ENCODE results near the gene TSSK3.

Gene TSSK3

DNA sequence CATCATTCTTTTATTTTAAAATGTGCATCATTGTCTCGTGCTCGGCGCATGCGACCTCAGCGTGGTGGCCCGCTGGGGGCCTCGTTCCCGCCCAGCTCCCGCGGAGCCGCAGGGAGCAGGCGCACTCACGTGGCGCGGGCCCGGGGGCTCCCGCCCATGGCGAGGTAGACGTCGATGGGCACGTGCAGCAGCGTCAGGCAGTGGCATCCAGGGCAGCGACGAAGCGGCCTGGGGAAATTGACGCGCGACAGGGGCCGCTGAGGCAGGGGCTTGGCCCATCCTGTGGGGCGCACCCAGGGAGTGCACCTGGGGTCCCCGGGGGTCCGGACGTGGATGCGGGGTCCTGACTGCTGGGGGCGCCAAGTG lies 1.0 kb upstream of the TSSK3 start:
- H3K4me3 ChIP-seq (ENCODE audit: low read depth, low read length): no peak overlapping the region

DNA sequence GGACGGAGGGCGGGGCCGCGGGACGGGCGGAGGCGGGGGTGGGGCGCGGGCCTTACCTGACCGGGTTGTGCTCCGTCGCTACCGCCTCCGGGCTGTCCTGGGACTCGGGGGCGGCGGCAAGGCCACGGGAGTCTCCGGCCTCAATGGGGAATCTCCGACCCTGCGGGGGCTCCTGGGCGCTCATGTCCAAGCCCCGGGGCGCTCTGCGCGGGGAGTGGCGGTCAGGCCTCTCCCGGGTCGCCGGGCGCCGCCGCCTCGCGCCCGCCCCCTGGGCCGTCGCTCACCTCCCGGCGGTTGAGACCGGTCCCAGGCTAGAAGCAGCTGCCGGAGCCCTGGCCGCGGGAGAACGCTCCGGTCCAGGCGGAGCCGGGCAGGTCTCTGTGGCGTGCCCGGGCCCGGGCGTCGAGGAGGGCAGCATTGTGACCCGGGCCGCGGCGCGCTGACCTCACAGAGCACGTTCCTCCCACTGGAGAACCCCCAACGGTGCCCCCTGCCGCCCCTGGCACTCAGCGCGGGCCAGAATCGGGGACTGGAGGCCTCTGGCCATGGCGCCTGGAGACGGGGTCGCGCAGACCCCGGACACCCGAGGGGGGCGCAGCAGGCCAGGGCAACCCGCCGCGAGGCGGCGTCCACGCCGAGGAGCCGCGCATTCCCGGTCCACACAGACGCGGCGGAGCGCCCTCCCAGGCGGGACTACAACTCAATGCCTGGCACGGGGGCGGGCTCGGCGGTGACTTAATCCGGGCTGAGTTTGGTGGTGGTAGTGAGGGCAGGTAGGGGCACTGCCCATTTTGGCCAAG lies 465 bp upstream of the TSSK3 start:
- H3K4me3 ChIP-seq (ENCODE audit: low read depth, low read length): peak overlapping the region; percentile 24

DNA sequence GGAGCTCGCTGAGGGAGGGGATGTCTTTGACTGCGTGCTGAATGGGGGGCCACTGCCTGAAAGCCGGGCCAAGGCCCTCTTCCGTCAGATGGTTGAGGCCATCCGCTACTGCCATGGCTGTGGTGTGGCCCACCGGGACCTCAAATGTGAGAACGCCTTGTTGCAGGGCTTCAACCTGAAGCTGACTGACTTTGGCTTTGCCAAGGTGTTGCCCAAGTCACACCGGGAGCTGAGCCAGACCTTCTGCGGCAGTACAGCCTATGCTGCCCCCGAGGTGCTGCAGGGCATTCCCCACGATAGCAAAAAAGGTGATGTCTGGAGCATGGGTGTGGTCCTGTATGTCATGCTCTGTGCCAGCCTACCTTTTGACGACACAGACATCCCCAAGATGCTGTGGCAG lies 1.4 kb downstream of the TSSK3 start:
- no peak overlapping the region for H3K4me3 ChIP-seq (ENCODE audit: low read depth, low read length)

DNA sequence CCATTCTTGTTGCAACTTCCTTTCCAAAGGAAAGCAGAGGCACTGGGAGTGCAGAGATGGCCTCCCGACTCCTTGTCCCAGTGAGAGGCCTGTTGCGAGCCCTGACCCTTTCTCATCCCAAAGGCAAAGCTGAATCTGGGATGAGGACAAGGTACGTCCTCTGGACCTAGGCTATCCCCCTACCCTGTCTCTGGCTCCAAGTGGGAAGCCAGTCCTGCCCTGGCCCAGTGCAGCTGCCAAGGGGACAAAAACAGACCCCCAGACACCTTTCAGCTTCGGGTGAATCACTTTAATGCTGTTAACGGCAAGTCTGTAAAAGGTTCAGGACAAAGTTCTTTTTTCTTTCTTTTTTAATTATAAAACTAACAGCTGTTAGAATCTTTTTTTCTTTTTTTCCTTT lies 2.5 kb downstream of the TSSK3 start:
- no peak overlapping the region for H3K4me3 ChIP-seq (ENCODE audit: low read depth, low read length)

DNA sequence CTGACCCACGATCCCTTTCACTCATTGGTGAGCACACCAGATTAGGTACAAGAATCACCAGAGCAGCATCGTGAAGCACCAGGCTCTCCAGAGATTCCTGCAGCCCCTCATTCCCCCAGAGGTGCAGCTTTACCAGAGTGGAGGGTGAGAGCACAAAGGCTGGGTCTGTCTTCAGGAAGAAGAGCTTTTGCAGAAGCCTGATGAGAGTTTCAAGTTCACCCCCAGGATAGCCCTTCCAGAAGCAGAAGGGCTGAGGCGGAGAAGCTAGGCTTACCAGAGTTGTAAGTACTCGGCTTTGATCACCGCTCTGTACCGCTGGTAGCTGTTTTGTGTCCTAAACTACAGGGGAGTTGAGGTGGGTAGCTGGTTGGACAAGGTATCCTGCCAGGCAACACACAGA lies 3.1 kb downstream of the TSSK3 start:
- H3K4me3 ChIP-seq (ENCODE audit: low read depth, low read length): no peak overlapping the region

DNA sequence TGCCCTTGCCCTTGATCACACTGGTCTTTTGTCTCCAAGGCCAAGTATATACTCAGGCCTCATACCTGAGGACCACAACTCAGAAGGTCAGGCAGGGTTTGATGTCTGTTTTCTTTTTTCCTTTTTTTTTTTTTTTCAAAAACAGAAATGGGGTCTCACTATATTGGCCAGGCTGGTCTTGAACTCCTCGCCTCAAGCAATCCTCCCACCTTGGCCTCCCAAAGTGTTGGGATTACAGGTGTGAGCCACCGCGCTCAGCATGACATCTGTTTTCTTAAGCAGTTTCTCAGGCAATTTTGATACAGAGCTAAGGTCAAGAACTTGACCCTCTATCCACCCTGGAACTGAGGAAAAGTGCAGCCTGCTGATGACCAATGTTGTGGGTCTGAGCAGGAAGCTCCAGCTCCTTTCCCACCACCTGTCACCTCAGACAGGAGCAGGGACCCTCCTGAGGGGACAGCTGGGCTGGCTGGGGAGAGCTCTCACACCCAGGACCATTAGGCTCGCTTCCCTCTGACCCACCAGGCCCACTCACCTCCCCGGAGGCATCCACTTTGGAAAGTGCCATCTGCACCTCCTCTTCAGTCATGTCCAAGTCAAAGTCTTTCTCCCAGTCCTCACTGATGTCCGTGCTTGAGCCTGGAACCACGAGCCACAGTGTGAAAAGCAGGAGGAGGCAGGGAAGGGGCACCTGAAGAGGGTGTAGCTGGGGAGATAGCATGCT lies 5.7 kb downstream of the TSSK3 start:
- no peak overlapping the region for H3K4me3 ChIP-seq (ENCODE audit: low read depth, low read length)

DNA sequence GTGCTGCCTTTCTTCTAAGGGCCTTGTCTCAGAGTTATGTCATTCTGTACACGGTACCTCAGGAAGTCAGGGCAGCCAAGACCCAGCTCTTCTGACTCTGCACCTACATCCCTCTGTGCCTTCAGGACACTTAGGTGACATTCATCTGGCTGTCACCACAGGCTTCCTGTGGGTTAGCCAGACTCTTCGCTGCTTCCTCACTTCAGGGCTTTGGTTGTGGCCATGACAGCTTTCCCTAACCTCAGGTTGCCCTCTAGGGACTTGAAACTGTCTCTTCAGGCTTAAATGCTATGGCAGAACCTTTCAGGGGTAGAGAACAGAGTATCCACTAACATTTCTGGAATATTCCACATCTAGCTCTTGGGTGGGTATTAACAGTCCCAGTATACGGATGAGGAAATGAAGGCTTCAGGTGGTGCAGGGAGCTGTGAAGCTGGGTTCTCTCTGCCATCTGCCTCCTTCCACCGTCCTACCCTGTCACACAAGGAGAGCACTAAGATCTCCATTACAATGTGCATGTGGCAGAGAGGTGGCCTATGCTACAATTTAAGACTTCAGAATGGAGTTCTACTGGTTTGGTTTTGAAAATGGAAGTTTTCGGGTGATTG lies 9.9 kb downstream of the TSSK3 start:
- H3K4me3 ChIP-seq (ENCODE audit: low read depth, low read length): no peak overlapping the region

DNA sequence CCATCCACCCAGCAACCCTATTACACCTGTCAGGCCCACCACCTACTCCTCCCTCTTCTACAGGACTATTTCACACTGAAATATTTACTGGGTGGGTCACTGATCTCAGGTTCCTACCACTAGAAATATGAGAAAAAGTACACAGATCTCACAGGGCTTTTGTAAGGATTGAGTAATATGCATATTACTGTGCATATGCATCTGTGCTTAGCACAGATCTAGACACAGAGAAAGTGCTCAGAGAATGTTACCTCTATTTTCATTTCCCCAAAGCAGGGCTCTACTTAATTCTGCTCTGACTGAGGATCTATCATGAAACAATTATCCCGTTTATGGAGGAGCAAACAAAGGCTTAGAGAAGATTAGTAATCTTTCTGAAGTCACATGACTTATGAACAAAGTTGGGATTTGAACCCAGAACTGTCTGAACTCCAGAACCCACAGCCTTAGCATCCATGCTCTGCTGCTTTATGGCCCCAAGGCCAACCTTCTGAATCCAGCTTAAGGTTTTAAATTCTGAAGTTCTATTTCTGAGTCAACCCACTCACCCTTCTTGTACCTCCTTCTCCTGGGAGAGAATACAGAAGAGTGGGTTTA lies 11.8 kb downstream of the TSSK3 start:
- no peak overlapping the region for H3K4me3 ChIP-seq (ENCODE audit: low read depth, low read length)

DNA sequence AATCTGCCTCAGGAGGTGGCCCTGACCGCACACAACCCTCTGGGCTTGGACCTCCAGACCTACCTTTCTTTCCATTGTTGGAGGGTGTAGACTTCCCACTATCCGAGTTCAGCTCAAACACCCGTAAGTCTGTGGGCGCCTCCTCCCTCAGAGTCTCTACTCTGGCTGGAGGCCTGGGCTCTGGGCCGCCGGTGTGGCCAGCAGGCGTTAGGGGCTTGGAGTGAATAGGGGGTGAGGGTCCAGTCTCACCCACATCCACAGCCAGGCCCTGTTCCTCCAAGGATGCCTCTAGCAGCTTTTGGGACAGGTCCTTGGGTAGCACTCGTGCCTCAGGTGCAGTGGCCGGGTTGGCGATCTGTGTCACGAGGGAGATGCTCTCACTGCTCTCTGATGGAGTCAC lies 13.9 kb downstream of the TSSK3 start:
- H3K4me3 ChIP-seq (ENCODE audit: low read depth, low read length): no peak overlapping the region

DNA sequence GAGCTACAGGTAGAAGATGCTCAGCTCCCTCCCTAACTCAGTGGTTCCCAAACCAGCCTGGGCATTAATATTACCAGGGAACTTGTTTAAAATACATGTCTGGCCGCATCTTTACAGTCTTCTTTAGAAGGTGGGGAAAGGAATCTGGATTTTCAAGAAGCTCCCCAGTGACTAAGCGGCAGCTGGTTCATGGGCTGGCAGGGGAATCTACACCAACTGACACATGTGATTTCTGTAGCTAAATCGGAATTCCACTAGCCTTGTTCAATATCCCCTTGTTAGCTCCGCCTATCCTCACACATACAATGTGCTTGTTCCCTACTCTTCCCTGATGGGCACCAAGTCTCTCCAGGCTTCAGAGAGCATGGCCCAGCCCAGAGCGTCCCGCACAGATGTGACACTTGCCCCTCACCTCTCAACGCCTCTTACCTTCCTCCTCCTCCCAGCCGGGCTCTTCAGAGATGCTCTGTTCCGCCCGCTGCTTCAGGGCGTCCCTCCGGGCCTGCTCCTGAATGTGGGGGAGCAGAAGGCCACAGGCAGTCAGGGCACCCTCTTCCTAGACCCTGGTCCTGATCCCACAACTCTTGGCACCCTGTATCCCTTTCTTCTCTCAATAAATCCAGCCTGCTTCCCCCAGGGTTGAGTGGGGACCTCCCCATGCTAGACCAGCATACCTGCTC lies 15.3 kb downstream of the TSSK3 start:
- H3K4me3 ChIP-seq (ENCODE audit: low read depth, low read length): no peak overlapping the region

DNA sequence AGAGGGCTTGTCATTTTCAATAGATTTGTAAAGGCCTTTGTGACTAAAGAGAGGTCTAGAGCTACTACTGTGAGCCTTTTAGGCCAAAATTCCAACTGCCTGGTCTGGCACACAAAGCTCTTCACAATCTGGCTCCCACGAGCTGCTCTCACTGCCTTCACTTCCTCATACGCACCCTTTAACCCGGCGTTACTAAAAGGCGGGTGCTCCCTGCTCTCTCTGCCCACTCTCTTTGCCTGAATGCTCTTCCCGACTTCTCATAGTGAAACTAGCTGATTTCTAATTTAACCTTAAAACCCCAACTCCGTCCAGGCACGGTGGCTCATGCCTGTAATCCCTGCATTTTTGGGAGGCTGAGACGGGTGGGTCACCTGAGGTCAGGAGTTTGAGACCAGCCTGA lies 17.7 kb downstream of the TSSK3 start:
- no peak overlapping the region for H3K4me3 ChIP-seq (ENCODE audit: low read depth, low read length)

DNA sequence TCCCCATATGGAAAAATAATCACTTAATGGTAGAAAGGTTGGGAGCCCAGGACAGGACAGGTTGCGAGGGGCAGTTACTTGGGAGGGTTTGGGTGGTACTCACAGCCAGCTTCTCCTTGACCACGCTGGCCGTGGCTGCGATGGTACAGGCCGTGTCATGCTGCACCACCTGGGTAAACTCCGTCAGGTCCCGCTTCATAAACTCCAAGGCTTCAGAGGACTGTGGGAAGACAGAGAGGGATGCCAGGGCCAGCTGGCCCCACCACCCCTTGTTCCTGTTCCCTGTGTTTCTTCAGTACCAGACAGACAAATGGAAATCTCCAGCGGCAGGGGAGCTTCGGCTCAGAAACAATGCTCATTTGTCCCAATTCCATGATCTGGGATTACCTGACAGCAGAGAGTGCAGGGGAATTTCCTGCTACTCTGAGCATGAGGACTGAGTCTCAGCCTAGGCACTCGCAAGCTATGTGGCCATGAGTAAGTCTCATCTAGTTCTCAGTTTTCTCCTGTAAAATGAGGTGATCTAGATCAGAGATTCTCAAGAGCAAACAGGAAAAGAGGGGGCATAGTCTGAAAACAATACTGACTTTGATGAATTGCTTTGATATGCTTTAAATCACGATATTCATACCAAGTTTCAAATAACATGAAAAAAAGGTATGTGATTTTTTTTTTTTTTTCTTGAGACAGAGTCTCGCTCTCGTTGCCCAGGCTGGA lies 24.5 kb downstream of the TSSK3 start:
- H3K4me3 ChIP-seq (ENCODE audit: low read depth, low read length): no peak overlapping the region

DNA sequence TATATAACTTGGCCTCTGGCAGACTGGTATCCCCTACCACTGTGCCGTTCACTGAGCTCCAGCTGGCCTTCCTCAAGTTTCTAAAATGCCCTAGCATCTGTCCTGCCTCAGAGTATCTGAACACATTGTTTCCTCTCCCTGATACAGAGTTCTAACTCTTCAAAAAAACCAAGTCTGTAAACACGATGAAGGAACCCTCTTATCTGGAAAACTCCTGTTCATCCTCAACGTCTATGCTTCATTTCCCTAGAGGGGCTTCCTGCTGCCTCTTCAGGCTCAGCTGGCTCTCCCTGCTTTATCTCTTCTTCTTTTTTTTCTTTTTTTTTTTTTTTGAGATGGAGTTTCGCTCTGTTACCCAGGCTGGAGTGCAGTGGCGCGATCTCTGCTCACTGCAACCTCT lies 26.3 kb downstream of the TSSK3 start:
- H3K4me3 ChIP-seq (ENCODE audit: low read depth, low read length): no peak overlapping the region

DNA sequence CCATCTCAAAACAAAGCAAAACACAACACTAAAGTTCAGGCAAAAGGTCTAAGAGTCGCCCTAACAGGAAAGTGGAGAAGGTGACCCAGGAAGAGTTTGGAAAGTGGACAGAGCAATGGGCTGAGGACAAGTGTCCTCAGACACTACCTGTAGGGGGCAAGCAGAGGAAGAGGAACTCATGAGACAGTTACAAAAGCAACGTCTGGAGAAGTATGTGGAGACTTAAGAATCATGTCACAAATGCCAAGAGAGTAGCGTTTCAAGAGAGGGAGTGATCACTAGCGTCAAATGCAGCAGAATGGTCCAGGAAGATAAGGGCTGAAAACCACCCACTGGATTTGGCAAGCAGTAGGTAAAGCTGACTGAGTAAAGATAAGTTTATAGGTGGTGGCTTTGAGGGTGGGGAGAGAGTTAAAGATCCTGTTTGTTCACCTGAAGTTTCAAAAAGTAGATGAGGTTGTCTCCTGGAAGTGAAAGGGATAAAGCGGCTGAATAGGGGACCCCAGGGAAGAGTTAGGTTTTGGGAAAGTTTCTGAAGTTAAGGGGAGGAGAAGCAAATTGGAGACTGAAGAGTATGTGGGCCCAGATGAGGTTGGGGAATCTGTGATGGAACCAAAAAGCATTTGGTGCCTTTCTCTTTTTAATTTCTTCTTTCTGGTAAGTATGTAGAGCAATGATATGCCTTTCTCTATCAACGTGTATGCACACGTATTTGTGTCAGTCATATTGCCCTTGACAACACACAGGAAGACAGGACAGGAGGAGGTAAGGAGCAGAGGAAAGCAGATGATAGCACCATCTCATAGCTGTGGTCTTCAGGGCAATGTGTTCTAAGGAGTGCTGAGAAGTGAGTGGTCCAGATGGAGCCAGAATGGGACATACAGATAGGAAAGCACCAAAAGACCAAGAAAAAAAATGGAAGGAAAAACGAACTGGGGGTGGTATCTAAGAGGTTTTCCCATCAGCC lies 28.8 kb downstream of the TSSK3 start:
- H3K4me3 ChIP-seq (ENCODE audit: low read depth, low read length): no peak overlapping the region

DNA sequence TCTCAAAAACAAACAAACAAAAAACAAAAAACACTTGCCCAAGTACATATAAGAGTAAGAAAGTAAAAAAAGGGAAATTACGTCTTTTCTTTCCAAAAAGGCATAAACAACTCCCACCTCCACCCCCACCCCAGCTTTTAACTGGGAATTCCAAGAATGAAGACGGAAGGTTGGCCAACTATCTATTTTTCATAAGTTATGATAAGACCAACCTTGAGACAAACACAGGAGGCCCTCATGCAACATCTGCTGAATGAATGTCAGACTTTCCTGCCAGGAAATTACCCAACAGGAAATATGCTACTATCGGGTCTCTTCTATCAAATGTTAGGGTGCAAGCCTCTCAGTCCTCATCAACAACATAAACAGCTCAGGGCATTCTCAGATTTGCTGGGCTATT lies 30.0 kb downstream of the TSSK3 start:
- H3K4me3 ChIP-seq (ENCODE audit: low read depth, low read length): no peak overlapping the region

DNA sequence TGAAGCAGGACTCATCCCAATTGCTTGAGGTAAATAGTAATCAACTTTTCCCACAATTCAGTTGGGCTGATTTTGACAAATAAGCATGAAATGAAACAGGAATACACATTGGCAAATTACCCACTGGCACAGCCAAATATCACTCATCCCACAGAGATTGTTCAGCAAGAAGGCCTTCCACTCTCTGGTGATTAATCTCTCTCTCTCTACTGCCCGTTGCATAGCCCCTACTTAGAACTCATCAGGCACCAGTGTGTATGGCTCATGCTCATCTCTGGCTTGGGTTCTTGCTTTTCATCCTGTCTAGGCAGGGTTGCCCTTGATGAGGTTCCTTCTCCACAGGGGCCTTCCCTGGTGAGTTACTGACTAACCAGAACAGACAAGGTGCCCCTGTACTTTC lies 30.8 kb downstream of the TSSK3 start:
- peak overlapping the region; percentile 99 for H3K4me3 ChIP-seq (ENCODE audit: low read depth, low read length)

DNA sequence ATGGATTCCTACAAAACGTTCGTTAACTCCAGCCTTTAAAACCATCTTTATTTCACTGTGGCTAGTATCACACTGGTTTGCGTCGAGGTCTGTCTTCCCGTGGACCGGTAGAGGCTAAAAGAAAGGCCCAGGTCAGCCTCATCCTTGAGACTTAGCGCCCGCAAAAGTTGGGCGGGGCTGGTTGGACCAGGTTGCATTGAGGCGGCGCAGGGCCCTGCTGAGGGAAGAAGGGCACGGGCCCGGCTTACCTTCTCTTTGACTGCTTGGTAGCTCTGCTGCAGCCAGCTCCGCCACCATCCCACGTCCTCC lies 31.4 kb downstream of the TSSK3 start:
- peak overlapping the region; percentile 99 for H3K4me3 ChIP-seq (ENCODE audit: low read depth, low read length)

DNA sequence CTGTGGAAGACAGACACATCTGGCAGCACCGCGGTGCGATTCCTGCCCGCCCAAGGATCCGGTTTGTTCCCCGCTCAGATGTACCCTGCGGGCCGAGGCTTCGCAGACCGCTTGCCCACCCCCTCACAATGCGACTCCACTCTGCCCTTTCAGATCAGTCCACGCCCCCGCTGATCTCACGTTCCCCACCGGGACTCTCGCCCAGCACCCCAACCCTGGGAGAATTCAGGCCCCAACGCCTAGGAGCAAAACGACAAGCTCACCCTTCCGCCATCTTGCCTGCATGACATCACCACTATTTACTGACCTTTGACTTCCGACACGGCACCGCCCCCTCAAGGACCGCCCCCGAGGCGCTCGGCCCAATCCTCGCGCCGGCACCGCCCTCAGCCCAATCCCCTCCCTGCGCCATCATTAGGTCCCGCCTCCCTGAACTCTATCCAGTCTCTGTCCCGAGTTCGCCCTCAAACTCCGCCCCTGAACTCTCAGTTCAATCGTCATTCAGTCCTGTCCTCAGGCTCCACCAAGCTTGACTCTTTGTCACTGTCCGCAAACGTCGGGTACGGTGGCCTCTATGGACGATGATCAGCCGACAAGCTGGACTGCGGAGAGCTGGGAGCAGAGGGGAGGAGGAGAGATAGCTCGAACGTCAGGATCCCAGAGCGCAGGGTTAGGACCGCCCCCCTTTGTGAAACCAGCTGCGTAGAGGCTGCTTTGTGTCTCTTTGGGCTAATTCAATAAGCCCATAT lies 32.0 kb downstream of the TSSK3 start, which contains the start of gene BSDC1:
Gene BSDC1, minus strand, starts transcription at position 301 of the 749 bp plus-strand sequence. Its CDS starts 27 bp downstream, at position 274.
- H3K4me3 ChIP-seq (ENCODE audit: low read depth, low read length): peak within 1 kb of the TSS; percentile 99

Data from iPS-11a (cell line).